H1 (cell line): Measurements from ENCODE around the gene ZNF777.
"Not testable (repeated sequence)": the region's sequence is repeated elsewhere in the genome, so short reads cannot be mapped to it uniquely, and the experiment has no call there.

Experiments used
- CTCF ChIP-seq, 3 experiments: IDR thresholded peaks; 1 replicate in 2 of 3; 2 replicates in 1 of 3; pipeline versions ENCODE4 v1.5.1 to v1.6.1; 2011; ENCODE audit warnings: low read length in 3 of 3, mild to moderate bottlenecking in 3 of 3, inconsistent platforms in 2 of 3, low read depth in 1 of 3, moderate library complexity in 1 of 3; ENCODE audit not compliant: insufficient read depth in 1 of 3; ENCODE audit errors: control extremely low read depth in 1 of 3
- EZH2 ChIP-seq: fragments of 200-600 bp; sonication (generic); IDR thresholded peaks from 2 replicates; pipeline ENCODE4 v1.7.1; 2012; ENCODE audit warnings: low read depth, mild to moderate bottlenecking, moderate library complexity, low read length, inconsistent platforms; ENCODE audit not compliant: severe bottlenecking
- JUND ChIP-seq: IDR thresholded peaks from 2 replicates; pipeline ENCODE4 v1.6.1; 2011; ENCODE audit warnings: mild to moderate bottlenecking, improper control_type of control experiment, low read length
- PHF8 ChIP-seq: fragments of 200-600 bp; sonication (generic); conservative IDR thresholded peaks from 2 replicates; pipeline ENCODE4 v1.7.1; 2012; ENCODE audit warnings: low read depth, mild to moderate bottlenecking, inconsistent platforms, low read length, moderate library complexity
- POLR2A ChIP-seq, 2 experiments: IDR thresholded peaks; 1 replicate in 1 of 2; 2 replicates in 1 of 2; pipeline ENCODE4 v1.6.1; 2011; ENCODE audit warnings: low read depth in 2 of 2, low read length in 2 of 2, mild to moderate bottlenecking in 2 of 2; ENCODE audit errors: control extremely low read depth in 1 of 2
- POLR2AphosphoS5 ChIP-seq: IDR thresholded peaks from 2 replicates; pipeline ENCODE4 v1.6.1; 2011; ENCODE audit warnings: low read depth, low read length
- SP1 ChIP-seq: IDR thresholded peaks from 2 replicates; pipeline ENCODE4 v1.6.1; 2011; ENCODE audit warnings: low read depth, low read length
- TAF1 ChIP-seq: IDR thresholded peaks from 2 replicates; pipeline ENCODE4 v1.6.1; 2011; ENCODE audit warnings: mild to moderate bottlenecking, low read depth, low read length
- TAF7 ChIP-seq: optimal IDR thresholded peaks from 2 replicates; pipeline ENCODE3; 2011; ENCODE audit warnings: low read depth, mild to moderate bottlenecking, inconsistent platforms, low read length, moderate library complexity, borderline replicate concordance
- TBP ChIP-seq: IDR thresholded peaks from 2 replicates; pipeline ENCODE4 v1.6.1; 2011; ENCODE audit warnings: low read depth, low read length, improper control_type of control experiment
- TCF12 ChIP-seq: IDR thresholded peaks from 2 replicates; pipeline ENCODE4 v1.6.1; 2011; ENCODE audit warnings: low read depth, mild to moderate bottlenecking, low read length

GRCh38 chr7:149446026-149446425, 14.8 kb downstream of the ZNF777 start:
- TF ChIP-seq CTCF (IDR thresholded peaks at IDR 0.05; ENCODE audit: control extremely low read depth in 1 of 3, insufficient read depth in 1 of 3, low read depth in 1 of 3, low read length in 3 of 3); POLR2A (IDR thresholded peaks at IDR 0.05; ENCODE audit: control extremely low read depth in 1 of 2, low read depth in 2 of 2, low read length in 2 of 2); TAF1; TAF7; PHF8; EZH2; TCF12; TBP; SP1; JUND; POLR2AphosphoS5: not testable (repeated sequence)
